Gastrocnemius medialis (tissue), 4 donors: ENCODE data around the gene PDE9A. TPM values are rescaled to one million over a fixed set of nuclear protein-coding genes. Genes with fewer than 3 reads are reported as not detected.

Experiments used
- ATAC-seq, 2 donors: fragments of 150-250 bp; one replicate each; pipeline ENCODE4 v1.9.1; 2016
- DNase-seq, 2 donors: peaks; one replicate each; pipeline ENCODE4 v3.0.0-alpha.2; 2019
- H3K27ac ChIP-seq, 4 donors: fragments of 200-600 bp; sonication (generic); 1 replicate in 1 of 4; 2 replicates in 3 of 4; pipeline ENCODE4 v1.5.1; 2016 to 2018; ENCODE audit warnings: mild to moderate bottlenecking in 2 of 4, moderate library complexity in 1 of 4
- H3K27me3 ChIP-seq, 3 donors: fragments of 200-600 bp; sonication (generic) in 2 of 3; 1 replicate in 1 of 3; 2 replicates in 2 of 3; pipeline versions ENCODE4 v1.5.1 to v1.6.0; 2016 to 2019; ENCODE audit warnings: mild to moderate bottlenecking in 1 of 3, moderate library complexity in 1 of 3
- H3K36me3 ChIP-seq, 2 donors: fragments of 200-600 bp; sonication (generic) in 1 of 2; one replicate each; pipeline ENCODE4 v1.5.1; 2017 to 2018
- H3K4me1 ChIP-seq, 2 donors: fragments of 200-600 bp; sonication (generic) in 1 of 2; one replicate each; pipeline ENCODE4 v1.5.1; 2016 to 2017; ENCODE audit warnings: mild to moderate bottlenecking in 2 of 2
- H3K4me3 ChIP-seq, 4 donors: fragments of 200-600 bp; sonication (generic) in 3 of 4; 1 replicate in 1 of 4; 2 replicates in 3 of 4; pipeline ENCODE4 v1.5.1; 2016 to 2019; ENCODE audit warnings: mild to moderate bottlenecking in 2 of 4
- H3K9me3 ChIP-seq, 3 donors: fragments of 200-600 bp; sonication (generic) in 2 of 3; 1 replicate in 1 of 3; 2 replicates in 2 of 3; pipeline ENCODE4 v1.5.1; 2016 to 2019
- POLR2A ChIP-seq, 2 donors: fragments of 450-650 bp; IDR thresholded peaks; one replicate each; pipeline ENCODE4 v1.6.1; 2017; ENCODE audit warnings: antibody characterized with exemption in 2 of 2, mild to moderate bottlenecking in 2 of 2, moderate library complexity in 2 of 2
- in situ Hi-C, 4 donors: fragments of 200-750 bp; cut with MboI; loops; one replicate each; pipeline versions ENCODE4 v1.15.0 to v1.8.0; 2017; ENCODE audit warnings: low sequenced_read_pairs in 4 of 4
- intact Hi-C: fragments of 100-400 bp; cut with DNase I; formaldehyde crosslinking; loops from one replicate; pipeline ENCODE4 v1.15.1; 2023; ENCODE audit warnings: low total_unique reads
- total RNA-seq, 4 donors: library from RNA; depleted of rRNA; stranded (reverse); fragments of >200 nt; gene quantifications; one replicate each; pipeline versions ENCODE4 v1.1.0 to v1.2.3, GENCODE V29; 2016
- TF ChIP-seq, protein P1 (sequence below), 5 experiments: fragments of 450-650 bp in 3 of 5; fragments of 200-600 bp in 2 of 5; sonication (generic) in 2 of 5; IDR thresholded peaks in 4 of 5; conservative IDR thresholded peaks in 1 of 5; 1 replicate in 4 of 5; 2 replicates in 1 of 5; pipeline ENCODE4 v1.5.1; 2016 to 2019; ENCODE audit warnings: antibody characterized with exemption in 5 of 5, mild to moderate bottlenecking in 3 of 5, moderate library complexity in 3 of 5

Gene PDE9A
- total RNA-seq, 4 donors from 2014 or later: 1.4 to 4.5 (median 1.8) TPM

DNA sequence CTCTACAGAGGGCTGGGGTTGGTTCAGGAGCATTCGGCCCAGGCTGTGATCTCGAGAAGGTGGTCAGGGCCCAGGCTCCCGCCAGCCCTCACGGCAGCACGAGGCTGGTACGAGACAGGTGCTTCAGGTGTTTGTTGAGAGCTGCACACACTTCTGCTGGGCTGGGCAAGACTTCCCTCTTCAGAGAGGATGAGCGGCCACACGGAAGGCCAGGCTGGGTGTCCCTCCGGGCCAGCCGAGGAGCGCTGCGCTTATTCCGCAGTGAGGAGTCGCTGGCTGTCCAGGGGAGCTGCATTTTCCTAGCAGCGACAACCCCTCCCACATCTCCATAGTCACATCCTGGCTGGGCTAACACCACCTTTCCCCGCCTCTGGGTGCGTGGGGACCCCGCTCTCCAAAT lies 50.5 kb downstream of the PDE9A start:
- Histone ChIP-seq H3K36me3 (no peaks in the 10 kb centered on the region), H3K4me3 (no peak overlapping the region), H3K9me3 (no peaks in the 10 kb centered on the region), H3K4me1 (no peaks in the 10 kb centered on the region), H3K27ac (no peak overlapping the region), H3K27me3 (no peaks in the 10 kb centered on the region)
- in situ Hi-C loops: no loop called here
- intact Hi-C loops: no loop called here
- TF ChIP-seq POLR2A (IDR thresholded peaks at IDR 0.05): no peak
- TF ChIP-seq, protein P1, sequence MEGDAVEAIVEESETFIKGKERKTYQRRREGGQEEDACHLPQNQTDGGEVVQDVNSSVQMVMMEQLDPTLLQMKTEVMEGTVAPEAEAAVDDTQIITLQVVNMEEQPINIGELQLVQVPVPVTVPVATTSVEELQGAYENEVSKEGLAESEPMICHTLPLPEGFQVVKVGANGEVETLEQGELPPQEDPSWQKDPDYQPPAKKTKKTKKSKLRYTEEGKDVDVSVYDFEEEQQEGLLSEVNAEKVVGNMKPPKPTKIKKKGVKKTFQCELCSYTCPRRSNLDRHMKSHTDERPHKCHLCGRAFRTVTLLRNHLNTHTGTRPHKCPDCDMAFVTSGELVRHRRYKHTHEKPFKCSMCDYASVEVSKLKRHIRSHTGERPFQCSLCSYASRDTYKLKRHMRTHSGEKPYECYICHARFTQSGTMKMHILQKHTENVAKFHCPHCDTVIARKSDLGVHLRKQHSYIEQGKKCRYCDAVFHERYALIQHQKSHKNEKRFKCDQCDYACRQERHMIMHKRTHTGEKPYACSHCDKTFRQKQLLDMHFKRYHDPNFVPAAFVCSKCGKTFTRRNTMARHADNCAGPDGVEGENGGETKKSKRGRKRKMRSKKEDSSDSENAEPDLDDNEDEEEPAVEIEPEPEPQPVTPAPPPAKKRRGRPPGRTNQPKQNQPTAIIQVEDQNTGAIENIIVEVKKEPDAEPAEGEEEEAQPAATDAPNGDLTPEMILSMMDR (IDR thresholded peaks at IDR 0.05 in 4 of 5, conservative IDR thresholded peaks at IDR 0.05 in 1 of 5): no peak
- DNase-seq (no peak), ATAC-seq (no peak)

DNA sequence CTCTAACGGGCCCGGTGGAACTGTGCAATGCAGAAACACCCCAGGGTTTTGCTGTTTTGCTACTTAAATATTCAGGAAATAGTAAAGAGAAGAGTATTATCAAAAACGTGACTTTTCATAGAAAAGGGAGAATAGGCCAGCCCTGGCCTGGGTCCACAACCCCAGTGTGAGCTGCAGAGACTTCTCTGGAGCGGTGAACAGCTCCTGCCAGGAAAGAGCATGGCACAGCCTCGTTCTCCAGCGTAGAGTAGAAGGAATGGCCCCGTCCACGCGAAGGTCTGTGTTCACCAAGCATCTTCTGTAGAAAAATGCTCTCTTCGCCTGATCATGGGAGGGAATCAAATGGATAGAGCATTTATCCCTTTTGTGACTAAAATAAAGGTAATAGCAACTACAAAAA lies 51.4 kb downstream of the PDE9A start:
- no peak overlapping the region for H3K4me3 ChIP-seq
- H3K36me3 ChIP-seq: no peaks in the 10 kb centered on the region
- TF ChIP-seq POLR2A (IDR thresholded peaks at IDR 0.05): no peak
- TF ChIP-seq, protein P1 (IDR thresholded peaks at IDR 0.05 in 4 of 5, conservative IDR thresholded peaks at IDR 0.05 in 1 of 5): no peak
- H3K4me1 ChIP-seq: no peaks in the 10 kb centered on the region
- DNase-seq (no peak), ATAC-seq (no peak)
- in situ Hi-C loops: no loop called here
- H3K27ac ChIP-seq: no peak overlapping the region
- H3K9me3 ChIP-seq: no peaks in the 10 kb centered on the region
- intact Hi-C loops: no loop called here
- H3K27me3 ChIP-seq: no peaks in the 10 kb centered on the region

DNA sequence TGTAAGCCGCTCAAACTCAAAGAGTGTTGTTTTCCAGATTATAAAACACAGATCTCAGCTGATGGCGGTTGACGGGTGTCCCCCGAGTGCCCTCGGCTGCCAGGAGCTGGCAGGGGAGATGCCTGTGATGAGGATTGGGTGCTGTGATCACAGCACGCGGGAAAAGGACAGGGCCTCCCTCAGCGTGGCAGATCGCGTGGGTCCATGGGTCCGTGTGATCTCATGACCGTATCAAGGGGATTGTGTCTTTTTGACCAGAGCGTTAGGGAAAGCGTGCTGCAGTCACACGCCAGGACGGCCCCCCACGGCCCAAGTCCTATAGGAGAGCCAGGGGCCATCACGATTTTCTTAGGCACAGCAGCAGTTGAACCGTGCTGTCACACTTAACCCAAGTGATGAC lies 51.9 kb downstream of the PDE9A start:
- no peak for ATAC-seq
- Histone ChIP-seq H3K4me3 (no peak overlapping the region), H3K27ac (no peak overlapping the region), H3K27me3 (no peaks in the 10 kb centered on the region), H3K4me1 (no peaks in the 10 kb centered on the region), H3K9me3 (no peaks in the 10 kb centered on the region), H3K36me3 (no peaks in the 10 kb centered on the region)
- TF ChIP-seq POLR2A (IDR thresholded peaks at IDR 0.05): no peak
- TF ChIP-seq, protein P1 (IDR thresholded peaks at IDR 0.05 in 4 of 5, conservative IDR thresholded peaks at IDR 0.05 in 1 of 5): no peak
- in situ Hi-C loops (no loop called here), intact Hi-C loops (no loop called here)
- no peak for DNase-seq

DNA sequence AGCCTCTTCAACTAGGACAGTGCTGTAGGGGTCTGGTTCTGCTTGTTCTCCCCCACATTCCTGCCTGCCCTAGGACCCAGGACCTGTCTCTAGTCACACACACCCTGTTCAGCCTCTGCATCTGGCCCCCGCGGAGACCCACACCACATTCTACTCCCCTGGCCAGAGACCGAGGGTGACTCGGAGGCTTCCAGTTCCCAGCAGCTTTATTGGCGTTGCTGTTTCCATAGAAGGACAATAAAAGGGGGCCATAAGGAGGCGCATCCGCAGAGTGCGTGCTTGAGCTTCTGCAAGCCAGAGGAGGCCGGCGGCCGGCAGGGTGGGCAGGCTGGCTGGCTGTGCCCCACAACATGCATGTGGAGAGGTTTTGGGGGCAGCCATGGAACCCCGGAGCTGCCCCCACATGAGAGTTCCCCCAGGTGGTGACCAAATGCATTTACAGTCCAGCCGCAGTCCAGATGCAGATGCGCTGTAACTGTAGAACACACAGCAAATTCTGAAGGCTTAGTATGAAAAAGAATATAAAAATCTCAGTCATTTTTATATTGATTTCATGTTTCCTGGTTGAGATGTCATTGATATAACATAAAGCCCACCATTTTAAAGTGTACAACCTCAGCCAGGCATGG lies 52.4 kb downstream of the PDE9A start:
- Histone ChIP-seq H3K4me3 (no peak overlapping the region), H3K27me3 (no peaks in the 10 kb centered on the region), H3K9me3 (no peaks in the 10 kb centered on the region), H3K27ac (no peak overlapping the region), H3K4me1 (no peaks in the 10 kb centered on the region), H3K36me3 (no peaks in the 10 kb centered on the region)
- intact Hi-C loops: no loop called here
- TF ChIP-seq, protein P1 (IDR thresholded peaks at IDR 0.05 in 4 of 5, conservative IDR thresholded peaks at IDR 0.05 in 1 of 5): no peak
- TF ChIP-seq POLR2A (IDR thresholded peaks at IDR 0.05): no peak
- no peak for ATAC-seq
- in situ Hi-C loops: no loop called here
- DNase-seq: no peak

DNA sequence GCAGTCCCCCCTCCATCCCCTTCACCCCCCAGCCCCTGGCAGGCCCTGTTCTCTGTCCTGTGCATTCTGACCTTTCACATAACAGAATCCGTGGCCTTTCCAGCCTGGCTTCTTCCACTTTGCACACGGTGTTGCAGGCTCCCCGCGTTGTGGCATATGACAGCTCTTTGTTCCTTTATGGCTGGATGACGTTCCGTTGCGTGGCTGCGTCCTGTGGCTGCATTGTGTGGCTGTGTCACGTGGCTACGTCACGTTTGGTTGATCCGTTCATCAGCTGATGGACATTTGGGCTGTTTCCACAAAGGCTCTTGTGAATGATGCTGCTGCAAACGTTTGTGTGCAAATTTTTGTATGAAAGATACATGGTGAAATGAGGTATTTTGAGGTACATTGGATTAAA lies 53.3 kb downstream of the PDE9A start:
- in situ Hi-C loops (no loop called here), intact Hi-C loops (no loop called here)
- H3K36me3 ChIP-seq: no peaks in the 10 kb centered on the region
- no peak overlapping the region for H3K27ac ChIP-seq
- no peak for TF ChIP-seq POLR2A (IDR thresholded peaks at IDR 0.05)
- TF ChIP-seq, protein P1 (IDR thresholded peaks at IDR 0.05 in 4 of 5, conservative IDR thresholded peaks at IDR 0.05 in 1 of 5): no peak
- H3K4me1 ChIP-seq: no peaks in the 10 kb centered on the region
- H3K4me3 ChIP-seq: no peak overlapping the region
- H3K9me3 ChIP-seq: no peaks in the 10 kb centered on the region
- ATAC-seq (no peak), DNase-seq (no peak)
- no peaks in the 10 kb centered on the region for H3K27me3 ChIP-seq
